ENCODE measurements around the gene NPR3. TPM values are rescaled to one million over a fixed set of nuclear protein-coding genes. Genes with fewer than 3 reads are reported as not detected.

The NPR3 gene
- polyA plus RNA-seq, 1 donor (not counting 4 experiments of a cell fraction or from before 2014, with no cell fraction given) = 0.12 TPM

DNA sequence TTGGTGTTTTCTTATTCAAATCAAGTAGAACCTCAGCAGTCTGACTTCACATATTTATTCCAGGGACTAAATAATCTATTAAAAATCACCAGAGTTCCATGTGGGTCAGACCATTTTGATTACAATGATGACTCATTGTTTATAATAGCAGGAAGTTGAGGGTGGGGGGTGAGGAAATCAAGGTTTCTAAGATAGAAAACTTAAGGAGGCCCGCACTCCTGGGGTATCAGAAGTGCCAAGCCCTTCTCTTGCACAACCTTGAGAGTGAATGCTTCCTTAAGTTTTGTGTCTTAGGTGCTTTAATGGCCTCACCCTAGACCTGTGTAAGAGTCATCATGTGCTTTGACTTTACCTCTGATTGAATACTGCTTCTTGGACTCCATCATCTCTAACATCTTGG, 31.9 kb upstream of the NPR3 start:
- no peak overlapping the region for H3K4me3 ChIP-seq (ENCODE audit: control insufficient read depth in 2 of 3, extremely low read depth in 1 of 3, insufficient read depth in 2 of 3, low read depth in 1 of 3, low read length in 3 of 3)
- dilution Hi-C loops (cut with MboI; ENCODE audit: extremely low pct_ligation_motif_present, low sequenced_read_pairs) = no loop called here
- TF ChIP-seq EZH2 (IDR thresholded peaks at IDR 0.05; ENCODE audit: low read length) = no peak
- no peak overlapping the region for H3K27ac ChIP-seq (ENCODE audit: control insufficient read depth, insufficient read depth, low read length)
- no peak overlapping the region for H3K9ac ChIP-seq (ENCODE audit: control insufficient read depth, extremely low read depth, insufficient read depth, low read length)
- H3K9me3 ChIP-seq (ENCODE audit: control insufficient read depth, low read depth, low read length) = no peaks in the 10 kb centered on the region
- DNase-seq (ENCODE audit: low read depth, low spot score) = no peak
- H3K4me2 ChIP-seq (ENCODE audit: control insufficient read depth, extremely low read depth, insufficient read depth, low read depth, low read length) = no peak overlapping the region
- H3K79me2 ChIP-seq (ENCODE audit: control insufficient read depth, insufficient read depth, low read length) = no peaks in the 10 kb centered on the region
- no peaks in the 10 kb centered on the region for H3K4me1 ChIP-seq (ENCODE audit: control insufficient read depth, extremely low read depth, insufficient read depth, low read length)
- no peak for FAIRE-seq
- H2AFZ ChIP-seq (ENCODE audit: control insufficient read depth, low read length) = no peak overlapping the region
- no peaks in the 10 kb centered on the region for H4K20me1 ChIP-seq (ENCODE audit: control insufficient read depth, extremely low read depth, insufficient read depth, low read length)
- H3K9me1 ChIP-seq (ENCODE audit: control insufficient read depth, extremely low read depth, insufficient read depth, low read length) = no peaks in the 10 kb centered on the region
- H3K27me3 ChIP-seq (ENCODE audit: control insufficient read depth, extremely low read depth, insufficient read depth, low read length) = no peaks in the 10 kb centered on the region
- H3K36me3 ChIP-seq (ENCODE audit: control insufficient read depth in 2 of 2, extremely low read depth in 1 of 2, insufficient read depth in 2 of 2, low read length in 2 of 2) = no peaks in the 10 kb centered on the region

DNA sequence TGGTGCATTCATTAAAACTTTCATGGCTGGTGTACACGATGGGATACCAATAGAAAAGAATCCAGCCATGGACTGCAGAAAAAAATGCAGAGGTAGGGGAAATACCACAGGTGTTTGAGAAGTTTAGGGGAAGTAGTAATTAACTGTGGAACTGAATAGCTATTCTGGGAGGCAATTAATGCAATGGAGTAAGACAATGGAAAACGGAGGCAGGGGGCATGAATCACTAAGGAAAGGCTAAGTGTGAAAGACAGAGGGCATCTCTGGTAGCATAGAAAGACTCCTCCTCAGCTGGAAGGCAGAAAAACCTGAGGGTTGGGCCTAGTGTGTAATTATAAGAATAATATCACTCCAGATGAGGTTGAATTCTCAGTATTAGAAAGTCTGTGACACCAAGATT, 30.9 kb upstream of the NPR3 start:
- H3K36me3 ChIP-seq (ENCODE audit: control insufficient read depth in 2 of 2, extremely low read depth in 1 of 2, insufficient read depth in 2 of 2, low read length in 2 of 2) = no peaks in the 10 kb centered on the region
- no peak overlapping the region for H3K4me2 ChIP-seq (ENCODE audit: control insufficient read depth, extremely low read depth, insufficient read depth, low read depth, low read length)
- H3K9me1 ChIP-seq (ENCODE audit: control insufficient read depth, extremely low read depth, insufficient read depth, low read length) = no peaks in the 10 kb centered on the region
- H3K27me3 ChIP-seq (ENCODE audit: control insufficient read depth, extremely low read depth, insufficient read depth, low read length) = no peaks in the 10 kb centered on the region
- H3K79me2 ChIP-seq (ENCODE audit: control insufficient read depth, insufficient read depth, low read length) = no peaks in the 10 kb centered on the region
- H3K9me3 ChIP-seq (ENCODE audit: control insufficient read depth, low read depth, low read length) = peaks cover 2% of the 10 kb centered on the region
- no peak for DNase-seq (ENCODE audit: low read depth, low spot score)
- TF ChIP-seq EZH2 (IDR thresholded peaks at IDR 0.05; ENCODE audit: low read length) (no peak), CTCF (optimal IDR thresholded peaks at IDR 0.05 in 1 of 3, IDR thresholded peaks at IDR 0.05 in 1 of 3, conservative IDR thresholded peaks at IDR 0.05 in 1 of 3; ENCODE audit: extremely low read depth in 1 of 3, insufficient read depth in 2 of 3, low read length in 3 of 3) (no peak)
- no peak overlapping the region for H2AFZ ChIP-seq (ENCODE audit: control insufficient read depth, low read length)
- no peaks in the 10 kb centered on the region for H4K20me1 ChIP-seq (ENCODE audit: control insufficient read depth, extremely low read depth, insufficient read depth, low read length)
- no peak overlapping the region for H3K9ac ChIP-seq (ENCODE audit: control insufficient read depth, extremely low read depth, insufficient read depth, low read length)
- no peak for FAIRE-seq
- no peak overlapping the region for H3K27ac ChIP-seq (ENCODE audit: control insufficient read depth, insufficient read depth, low read length)
- dilution Hi-C loops (cut with MboI; ENCODE audit: extremely low pct_ligation_motif_present, low sequenced_read_pairs) = no loop called here
- H3K4me3 ChIP-seq (ENCODE audit: control insufficient read depth in 2 of 3, extremely low read depth in 1 of 3, insufficient read depth in 2 of 3, low read depth in 1 of 3, low read length in 3 of 3) = no peak overlapping the region
- no peaks in the 10 kb centered on the region for H3K4me1 ChIP-seq (ENCODE audit: control insufficient read depth, extremely low read depth, insufficient read depth, low read length)

- Histone ChIP-seq H3K9ac (ENCODE audit: control insufficient read depth, extremely low read depth, insufficient read depth, low read length) (no peak overlapping the region), H3K9me3 (ENCODE audit: control insufficient read depth, low read depth, low read length) (peaks cover 2% of the 10 kb centered on the region), H3K4me3 (ENCODE audit: control insufficient read depth in 2 of 3, extremely low read depth in 1 of 3, insufficient read depth in 2 of 3, low read depth in 1 of 3, low read length in 3 of 3) (no peak overlapping the region), H3K27me3 (ENCODE audit: control insufficient read depth, extremely low read depth, insufficient read depth, low read length) (no peaks in the 10 kb centered on the region), H3K36me3 (ENCODE audit: control insufficient read depth in 2 of 2, extremely low read depth in 1 of 2, insufficient read depth in 2 of 2, low read length in 2 of 2) (no peaks in the 10 kb centered on the region), H3K27ac (ENCODE audit: control insufficient read depth, insufficient read depth, low read length) (no peak overlapping the region), H3K79me2 (ENCODE audit: control insufficient read depth, insufficient read depth, low read length) (no peaks in the 10 kb centered on the region), H3K9me1 (ENCODE audit: control insufficient read depth, extremely low read depth, insufficient read depth, low read length) (no peaks in the 10 kb centered on the region), H3K4me2 (ENCODE audit: control insufficient read depth, extremely low read depth, insufficient read depth, low read depth, low read length) (no peak overlapping the region), H3K4me1 (ENCODE audit: control insufficient read depth, extremely low read depth, insufficient read depth, low read length) (no peaks in the 10 kb centered on the region), H4K20me1 (ENCODE audit: control insufficient read depth, extremely low read depth, insufficient read depth, low read length) (no peaks in the 10 kb centered on the region), H2AFZ (ENCODE audit: control insufficient read depth, low read length) (no peak overlapping the region)
- dilution Hi-C loops (cut with MboI; ENCODE audit: extremely low pct_ligation_motif_present, low sequenced_read_pairs) = no loop called here
- no peak for DNase-seq (ENCODE audit: low read depth, low spot score)
- no peak for FAIRE-seq
- TF ChIP-seq CTCF (optimal IDR thresholded peaks at IDR 0.05 in 1 of 3, IDR thresholded peaks at IDR 0.05 in 1 of 3, conservative IDR thresholded peaks at IDR 0.05 in 1 of 3; ENCODE audit: extremely low read depth in 1 of 3, insufficient read depth in 2 of 3, low read length in 3 of 3) (no peak), EZH2 (IDR thresholded peaks at IDR 0.05; ENCODE audit: low read length) (no peak)
Measured at GRCh38 chr5:32683125-32683524, 28.0 kb upstream of the NPR3 start.

Measured in keratinocyte (primary cell).